CD4-positive, alpha-beta T cell treated with Interleukin-12 subunit alpha and Interleukin-12 subunit beta, for 1 hour (primary cell): Measurements from ENCODE around the gene DOCK1.

ENCODE experiments used
- DNase-seq: peaks from one replicate; pipeline ENCODE4 v3.0.0-alpha.2; 2020

Gene DOCK1

DNA sequence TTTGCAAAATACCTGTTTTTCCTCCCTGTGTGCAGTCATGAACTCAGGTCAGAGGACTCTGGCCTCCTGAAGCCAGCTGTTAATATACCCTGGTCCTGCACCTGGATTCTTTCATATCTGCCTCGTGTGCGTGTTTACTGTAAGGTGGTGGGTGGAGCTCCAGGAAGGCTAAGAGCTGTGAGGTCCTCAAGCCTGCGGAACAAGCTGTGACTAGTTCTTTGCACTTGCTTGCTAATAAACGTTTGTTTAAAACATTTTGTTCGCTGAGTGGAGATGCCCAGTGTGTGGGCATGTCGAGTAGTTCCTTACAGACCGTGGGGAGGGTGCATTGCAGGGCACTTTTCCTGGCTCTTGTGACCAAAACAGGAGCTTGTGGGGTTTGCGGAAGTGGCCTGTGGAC, 139.0 kb downstream of the DOCK1 start:
- DNase-seq: no peak

DNA sequence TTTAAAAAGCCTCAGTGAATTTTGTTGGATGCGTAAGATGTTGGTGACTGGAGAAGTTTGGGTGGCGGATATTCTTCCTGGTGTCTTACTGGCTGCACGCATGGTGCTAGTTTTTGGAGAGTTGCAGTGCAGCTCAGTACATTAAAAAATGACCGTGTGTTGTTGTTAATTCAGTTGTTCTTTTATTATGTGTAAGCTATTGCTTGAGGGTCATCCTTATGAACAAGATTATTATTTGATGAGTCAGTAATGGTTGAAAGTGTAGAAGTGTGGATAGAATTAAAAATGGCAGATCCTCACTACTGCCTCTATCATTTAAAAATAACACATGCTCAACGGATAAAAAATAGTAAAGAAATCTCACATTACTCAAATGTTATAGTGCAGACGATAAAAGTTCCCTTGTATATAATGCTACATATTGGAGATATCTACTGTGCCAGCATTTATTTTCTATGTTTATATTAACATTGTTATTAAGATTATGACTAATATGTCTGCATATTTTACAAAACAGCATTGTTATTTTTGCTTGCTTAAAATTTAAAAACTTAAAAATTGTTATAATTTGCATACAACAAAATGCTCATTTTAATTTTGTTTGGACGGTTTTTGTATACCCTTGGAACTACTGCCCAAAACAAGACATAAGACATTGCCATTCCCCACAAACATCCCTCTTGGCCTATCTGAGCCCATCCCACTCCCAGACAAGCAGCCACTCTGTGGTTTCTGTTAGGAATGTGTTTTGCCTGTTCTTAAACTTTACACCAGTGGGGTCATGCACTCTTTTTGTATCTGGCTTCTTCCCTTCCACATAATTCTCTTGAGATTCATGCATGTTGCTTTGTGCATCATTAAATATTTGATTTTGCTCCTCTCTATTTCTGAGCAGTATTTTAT, 142.0 kb downstream of the DOCK1 start:
- no peak for DNase-seq

DNA sequence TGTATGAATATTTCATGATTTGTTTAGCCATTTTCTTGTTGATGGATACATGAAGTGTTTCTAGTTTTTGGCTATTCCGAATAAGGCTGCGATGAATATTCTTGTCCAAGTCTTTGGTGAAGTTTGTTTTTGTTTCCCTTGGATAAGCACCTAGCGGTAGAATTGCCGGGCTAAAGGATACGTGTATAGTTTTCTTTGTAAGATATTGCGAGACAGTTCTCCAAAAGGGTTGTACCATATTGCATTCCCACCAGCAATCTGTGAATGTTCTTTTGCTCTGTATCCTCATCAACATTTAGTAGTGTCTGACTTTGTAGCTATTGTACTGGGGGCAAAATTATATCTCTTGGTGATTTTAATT, 142.6 kb downstream of the DOCK1 start:
- no peak for DNase-seq

DNA sequence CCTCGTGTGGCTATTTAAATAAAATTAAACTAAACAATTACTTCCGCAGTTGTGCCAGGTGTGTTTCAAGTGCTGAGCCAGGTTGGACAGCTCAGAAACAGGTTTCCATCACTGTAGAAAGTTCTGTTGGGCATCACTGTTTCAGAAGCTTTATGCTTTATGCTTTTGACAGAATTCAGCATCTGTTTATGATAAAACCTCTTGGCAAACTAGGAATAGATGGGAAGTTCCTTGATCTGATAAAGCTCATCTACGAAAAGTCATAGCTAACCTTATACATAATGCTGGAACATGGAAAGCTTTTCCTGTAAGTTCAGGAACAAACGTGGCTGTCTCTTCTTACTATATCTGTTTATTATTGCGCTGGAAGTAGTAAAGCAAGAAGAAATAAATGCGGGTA, 143.4 kb downstream of the DOCK1 start:
- no peak for DNase-seq

DNA sequence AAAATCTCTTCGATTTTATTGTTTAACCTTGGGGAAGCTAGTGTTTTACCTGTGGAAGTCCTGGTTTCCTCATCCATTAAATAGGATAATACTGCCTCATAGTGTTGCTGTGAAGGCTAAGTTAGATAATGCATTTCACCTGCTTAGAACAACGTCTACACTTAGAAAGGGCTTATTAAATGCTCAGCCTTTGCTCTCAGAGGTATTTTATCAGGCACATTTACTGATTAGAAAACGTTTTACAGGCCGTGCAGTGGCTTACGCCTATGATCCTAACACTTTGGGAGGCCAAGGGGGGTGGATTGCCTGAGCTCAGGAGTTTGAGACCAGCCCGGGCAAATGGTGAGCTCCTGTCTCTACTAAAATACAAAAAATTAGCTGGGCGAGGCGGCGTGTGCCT, 146.8 kb downstream of the DOCK1 start:
- no peak for DNase-seq

DNA sequence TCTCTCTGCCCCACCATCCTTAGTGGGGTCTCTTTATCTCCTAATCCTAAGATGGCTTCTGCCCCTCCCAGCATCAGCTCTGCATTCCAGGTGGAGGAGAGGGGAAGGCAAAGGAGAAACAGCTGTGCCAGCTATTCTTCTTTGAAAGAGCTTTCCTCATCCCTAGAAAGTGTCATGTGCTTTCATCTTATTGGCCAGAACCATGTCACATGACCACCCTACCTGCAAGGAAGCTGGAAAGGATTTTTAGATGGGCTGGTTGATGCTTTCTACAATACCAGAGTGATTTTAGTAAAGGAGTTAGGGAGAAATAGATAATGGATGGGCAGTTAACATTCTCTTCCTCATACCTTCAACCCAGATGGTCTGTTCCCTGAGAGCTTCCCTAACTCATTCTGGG, 150.0 kb downstream of the DOCK1 start:
- DNase-seq: no peak

DNA sequence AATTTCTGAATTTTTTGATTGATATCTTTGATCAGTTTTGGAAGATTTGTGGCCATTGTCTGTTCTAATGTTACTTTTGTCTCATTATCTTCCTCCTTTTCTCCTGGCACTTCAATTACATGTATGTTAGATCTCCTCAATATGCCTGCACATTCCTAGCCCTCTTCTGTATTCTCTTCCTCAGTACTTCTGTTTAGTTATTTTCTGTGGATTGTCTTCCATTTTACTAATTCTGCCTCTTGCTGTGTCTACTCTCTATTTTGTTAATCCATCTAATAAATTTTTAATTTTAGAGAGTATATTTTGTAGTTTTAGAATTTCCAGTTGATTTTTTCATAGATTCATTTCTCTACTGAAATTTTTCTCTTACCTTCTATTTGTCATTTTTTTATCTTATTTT, 154.1 kb downstream of the DOCK1 start:
- DNase-seq: no peak

DNA sequence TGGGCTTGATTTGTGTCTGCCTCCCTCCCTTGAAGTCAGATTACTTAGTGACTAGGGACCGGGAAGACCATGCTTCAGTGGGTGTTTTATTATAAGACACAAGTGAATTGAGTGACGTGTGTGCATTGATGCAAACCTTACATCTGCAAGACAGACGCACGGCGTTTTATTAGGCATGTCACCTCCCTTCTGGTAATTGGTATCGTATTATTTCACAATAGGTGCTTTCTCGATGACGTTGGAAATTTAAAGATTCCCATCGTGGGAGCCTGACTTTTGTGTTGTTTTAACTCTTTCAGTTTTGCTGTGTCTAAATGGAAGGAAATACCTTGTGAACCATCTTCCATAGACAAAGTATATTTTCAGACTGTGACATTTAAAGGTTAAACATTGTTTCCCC, 158.5 kb downstream of the DOCK1 start:
- no peak for DNase-seq

DNA sequence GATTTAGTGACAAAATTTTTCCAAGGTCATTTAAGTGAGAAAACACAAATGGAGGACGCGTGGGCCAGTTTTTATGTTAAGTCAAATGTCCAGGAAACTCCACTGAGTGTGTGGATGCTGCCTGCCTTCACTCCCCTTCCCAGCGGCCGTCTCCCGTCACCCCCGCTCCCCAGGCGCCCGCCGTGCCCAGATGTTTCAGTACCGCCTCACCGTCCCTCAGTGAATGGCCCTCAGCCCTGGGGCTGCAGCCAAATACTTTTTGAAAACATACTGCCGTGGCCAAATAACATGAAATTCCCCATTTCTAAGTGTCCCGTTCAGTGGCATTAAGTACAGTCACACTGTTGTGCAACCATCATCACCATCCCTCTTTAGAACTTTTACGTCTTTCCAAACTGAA, 159.2 kb downstream of the DOCK1 start:
- DNase-seq: no peak

DNA sequence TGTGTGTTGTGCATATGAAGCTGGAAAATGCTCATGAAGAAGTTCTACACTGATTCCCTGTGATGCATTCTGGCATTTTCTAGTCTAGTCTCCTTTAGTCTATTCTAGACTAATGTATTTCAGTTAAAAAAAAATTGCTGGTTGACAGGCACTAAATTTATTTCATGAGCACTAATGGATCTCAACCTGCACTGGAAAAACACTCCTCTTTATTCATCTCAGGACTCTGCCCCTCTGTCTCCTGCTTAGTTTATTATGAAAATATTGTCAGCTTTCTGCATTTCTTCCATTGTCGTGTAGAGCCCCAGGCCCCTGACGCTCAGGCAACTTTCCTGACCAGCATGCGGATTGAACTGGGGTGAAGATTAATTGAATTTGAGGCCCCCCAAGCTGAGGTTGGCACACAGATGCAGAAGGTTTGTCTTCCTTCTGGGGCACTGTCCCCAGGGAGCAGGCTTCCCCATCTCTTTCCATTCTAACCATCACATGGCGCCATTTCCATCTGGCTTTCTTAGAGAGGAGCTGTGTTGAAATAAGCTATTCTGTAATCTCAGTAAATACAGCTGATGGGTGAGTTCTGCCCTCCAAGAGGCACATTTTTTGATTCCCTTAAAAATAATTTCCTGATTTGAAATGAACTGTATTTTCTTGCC, 162.4 kb downstream of the DOCK1 start:
- DNase-seq: no peak

DNA sequence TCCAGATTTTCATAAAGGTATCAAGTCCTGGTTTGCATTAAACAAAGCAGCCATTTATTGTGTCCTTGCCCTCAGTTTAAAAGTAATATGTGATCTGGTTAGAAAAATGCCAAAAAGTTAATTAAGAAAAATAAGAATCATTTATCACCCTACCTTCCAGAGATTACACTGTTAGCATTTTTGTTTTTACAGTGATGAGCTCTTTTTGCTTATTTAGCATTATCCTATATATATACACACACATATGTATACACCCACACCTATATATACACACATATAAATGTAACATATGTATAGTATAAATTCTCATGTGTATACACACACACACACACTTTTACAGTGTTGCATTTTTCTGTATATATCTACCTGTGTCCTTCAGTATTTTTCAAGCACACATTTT, 163.3 kb downstream of the DOCK1 start:
- no peak for DNase-seq

DNA sequence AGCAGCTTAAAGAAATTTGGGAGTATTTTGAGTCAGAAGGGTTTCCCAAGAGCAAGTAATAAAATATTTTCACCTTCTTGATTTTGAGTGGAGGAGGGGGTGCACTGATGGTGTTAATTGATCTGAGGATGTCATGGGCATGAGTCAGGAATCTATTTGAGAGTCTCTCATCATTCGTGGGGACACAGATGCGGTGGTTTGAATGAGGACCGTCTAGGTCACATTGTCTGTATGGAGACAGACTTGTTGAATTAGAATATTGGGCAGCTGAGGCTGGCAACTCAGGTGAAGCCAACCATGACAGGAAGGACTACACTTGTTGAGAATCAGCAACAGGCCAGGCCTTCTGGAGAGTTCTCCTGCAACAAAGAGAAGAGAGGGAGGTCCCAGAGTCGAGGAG, 164.2 kb downstream of the DOCK1 start:
- no peak for DNase-seq

DNA sequence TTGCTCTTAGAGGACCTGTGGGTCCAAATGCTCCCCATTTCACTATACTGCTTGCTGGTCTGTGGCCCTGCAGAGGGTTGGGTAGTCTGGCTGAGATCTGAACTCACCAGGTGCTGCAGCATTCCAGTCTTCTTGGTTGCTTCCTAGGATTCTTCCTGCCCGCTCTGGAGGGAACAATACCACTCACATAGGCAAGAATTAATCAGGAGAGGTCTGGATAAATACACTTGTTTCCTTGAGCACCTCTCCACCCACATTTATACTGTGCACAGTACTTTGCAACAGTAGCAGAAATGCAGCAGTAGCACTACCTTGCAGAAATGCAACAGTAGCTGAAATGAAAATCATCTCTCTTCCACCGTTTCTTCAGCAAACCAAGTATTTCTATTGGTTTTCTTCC, 165.9 kb downstream of the DOCK1 start:
- DNase-seq: no peak

DNA sequence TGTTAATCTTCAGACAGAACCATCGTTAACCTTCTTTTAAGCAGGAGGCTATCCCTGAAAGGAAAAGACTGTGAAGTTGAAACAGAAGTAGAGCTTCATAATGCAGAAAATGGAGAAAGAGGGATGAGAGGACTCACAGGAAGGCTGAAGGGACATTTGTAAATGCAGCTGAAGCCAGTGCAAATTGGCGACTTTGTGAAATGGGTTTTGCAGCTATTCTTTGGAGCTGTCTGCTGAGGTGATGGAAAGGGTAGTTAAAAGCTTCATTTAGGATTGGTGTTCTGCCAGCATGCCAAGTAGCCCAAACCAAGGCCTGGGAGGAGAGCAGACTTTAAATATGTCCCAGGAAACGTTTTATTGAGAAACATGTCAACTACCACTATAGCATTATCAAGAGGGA, 168.4 kb downstream of the DOCK1 start:
- no peak for DNase-seq

DNA sequence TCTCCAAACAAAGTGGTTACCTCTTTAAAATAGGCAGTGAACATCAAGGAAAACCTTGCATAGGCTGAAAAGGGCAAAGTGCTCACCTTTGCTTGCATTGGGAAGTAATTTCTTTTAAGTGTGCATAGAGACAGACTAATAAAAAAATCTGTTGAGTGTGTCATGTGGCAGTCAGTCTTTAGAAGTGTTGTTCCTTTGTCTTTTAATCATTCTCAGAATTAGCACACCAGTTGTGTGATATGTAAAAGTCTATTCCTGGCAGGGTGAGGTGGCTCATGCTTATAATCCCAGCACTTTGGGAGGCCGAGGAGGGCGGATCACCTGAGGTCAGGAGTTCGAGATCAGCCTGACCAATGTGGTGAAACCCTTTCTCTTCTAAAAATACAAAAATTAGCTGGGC, 174.2 kb downstream of the DOCK1 start:
- no peak for DNase-seq

DNA sequence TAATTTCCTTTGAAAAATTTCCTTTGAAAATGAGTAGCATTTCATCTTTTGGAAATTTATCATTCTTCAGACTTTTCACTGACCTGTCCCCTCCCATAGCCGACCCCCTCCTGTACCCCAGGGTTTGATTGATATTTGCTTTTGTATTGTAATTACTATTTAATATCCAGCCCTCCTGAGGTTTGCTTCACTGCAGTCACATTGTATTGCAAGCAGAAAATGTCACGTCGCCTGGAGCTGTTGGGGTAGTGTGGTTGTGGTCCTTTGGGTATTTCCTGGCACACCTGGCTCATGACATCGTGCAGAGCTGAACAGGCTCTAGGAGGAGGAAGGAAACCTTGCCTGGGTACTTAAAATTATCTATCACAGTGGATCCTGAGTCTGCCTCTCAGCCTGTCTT, 175.1 kb downstream of the DOCK1 start:
- DNase-seq: no peak

DNA sequence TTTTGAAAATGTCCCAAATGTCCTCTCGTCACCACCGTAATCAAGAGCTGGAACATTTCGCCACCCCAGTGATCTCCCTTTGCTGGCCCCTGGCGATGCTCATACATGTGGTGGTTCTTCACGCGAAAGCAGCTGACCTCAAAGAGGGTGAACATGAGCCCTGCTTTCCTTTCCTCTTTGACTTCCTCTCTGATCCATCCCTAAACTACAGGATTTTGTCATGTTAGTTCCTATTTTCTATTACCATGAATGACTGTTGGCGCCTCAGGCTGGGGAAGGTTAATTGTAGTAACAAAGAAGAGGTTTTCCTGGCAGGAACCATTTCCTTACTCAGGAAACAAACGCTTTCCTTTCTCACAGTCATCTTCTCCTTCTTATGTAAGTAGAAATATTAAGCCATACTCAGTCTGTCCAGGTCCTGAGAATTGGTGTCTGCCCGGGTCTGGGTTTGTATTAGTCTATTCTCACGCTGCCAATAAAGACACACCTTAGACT, 176.7 kb downstream of the DOCK1 start:
- DNase-seq: no peak

DNA sequence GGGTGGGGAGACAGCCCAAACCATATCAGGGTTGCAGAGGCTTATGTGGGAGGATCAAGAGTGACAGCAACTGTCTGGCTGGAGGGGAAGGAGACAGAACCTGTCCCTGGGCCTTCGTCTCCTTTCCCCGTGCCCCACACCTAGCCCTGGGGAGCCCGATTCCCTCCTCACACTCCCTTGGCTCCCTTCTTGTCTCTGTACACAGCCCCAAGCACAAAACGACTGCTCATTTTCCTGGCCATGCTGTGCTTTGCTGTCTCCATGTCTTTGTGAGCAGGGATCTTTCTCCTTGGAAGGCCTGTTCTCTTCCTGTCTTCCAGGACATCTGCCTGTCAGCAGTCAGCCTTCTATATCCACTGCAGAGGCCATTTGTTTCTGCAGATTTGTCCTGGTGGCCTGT, 177.4 kb downstream of the DOCK1 start:
- DNase-seq: no peak

DNA sequence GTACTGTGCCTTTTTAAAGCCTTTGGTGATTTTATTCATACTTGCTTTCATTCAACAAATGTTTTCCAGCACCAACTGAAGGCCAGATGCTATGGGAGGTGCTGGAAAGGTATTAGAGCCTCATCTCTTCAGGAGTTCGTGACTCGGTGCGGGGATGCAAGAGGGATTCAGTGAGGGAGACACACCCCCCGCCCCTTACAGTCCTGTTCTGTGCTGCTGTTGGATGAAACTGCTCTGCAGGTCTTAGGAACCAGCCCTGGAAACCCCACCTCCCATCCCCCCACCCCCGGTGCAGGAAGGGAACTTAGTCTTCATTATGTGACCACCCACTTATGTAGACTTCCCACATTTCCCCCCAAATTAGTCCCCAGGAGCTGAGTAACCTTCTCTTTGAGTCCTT, 180.7 kb downstream of the DOCK1 start:
- DNase-seq: no peak

DNA sequence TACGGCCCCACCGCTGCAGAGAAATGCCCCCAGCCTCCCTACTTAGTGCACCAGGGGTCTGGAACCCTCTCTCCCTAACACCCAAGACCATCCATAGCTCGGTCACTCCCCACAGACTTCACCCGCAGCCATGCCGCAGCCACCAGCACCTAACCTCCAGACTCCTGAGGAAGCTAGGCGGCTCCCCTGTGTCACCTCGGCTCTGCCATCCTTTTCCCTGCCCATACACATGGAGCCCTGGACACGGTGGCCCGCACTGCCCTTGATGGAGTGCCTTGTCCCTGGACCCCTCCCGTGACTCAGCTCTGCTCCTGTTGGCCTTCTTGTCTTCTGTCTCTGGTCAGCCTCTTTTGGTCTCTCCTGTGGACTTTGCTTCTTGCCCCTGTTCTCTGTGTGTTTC, 183.7 kb downstream of the DOCK1 start:
- no peak for DNase-seq

DNA sequence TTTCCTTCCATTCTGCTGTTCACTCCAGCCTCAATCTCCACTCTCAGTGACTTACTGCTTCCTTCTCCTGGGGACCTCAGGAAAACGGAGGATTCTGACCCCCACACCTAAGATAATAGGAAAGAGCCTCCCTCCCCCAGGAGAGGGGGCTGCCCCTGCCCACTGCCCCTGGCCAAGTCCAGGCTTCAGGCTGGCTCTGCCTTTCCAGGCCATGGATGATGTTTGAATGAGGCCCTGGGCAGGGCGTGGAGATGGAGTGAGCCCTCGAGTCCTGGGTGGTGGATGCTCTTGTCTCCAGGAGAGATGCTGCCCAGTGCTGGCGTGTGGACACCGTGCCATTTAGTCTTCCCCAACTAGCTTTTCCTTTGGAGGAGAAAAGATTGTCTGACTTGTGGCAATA, 184.2 kb downstream of the DOCK1 start:
- no peak for DNase-seq

DNA sequence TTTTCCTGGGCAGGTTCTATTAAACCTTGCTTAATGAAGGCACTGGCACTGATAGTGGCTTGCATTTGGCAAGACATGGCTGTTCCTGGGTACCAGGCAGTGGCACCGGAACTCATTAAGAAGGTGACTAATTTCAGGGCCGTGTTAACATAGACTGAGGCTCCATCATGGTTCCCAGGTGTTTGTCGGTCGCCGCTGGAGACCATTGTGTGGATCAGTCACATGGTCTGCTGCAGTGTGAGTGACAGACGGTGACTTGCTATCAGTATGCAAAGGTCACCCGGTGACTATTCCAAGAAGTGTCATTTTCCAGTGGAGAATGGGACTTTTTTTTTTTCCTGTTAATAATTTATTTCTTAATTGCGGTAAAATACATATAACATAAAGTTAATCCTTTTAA, 184.9 kb downstream of the DOCK1 start:
- no peak for DNase-seq

DNA sequence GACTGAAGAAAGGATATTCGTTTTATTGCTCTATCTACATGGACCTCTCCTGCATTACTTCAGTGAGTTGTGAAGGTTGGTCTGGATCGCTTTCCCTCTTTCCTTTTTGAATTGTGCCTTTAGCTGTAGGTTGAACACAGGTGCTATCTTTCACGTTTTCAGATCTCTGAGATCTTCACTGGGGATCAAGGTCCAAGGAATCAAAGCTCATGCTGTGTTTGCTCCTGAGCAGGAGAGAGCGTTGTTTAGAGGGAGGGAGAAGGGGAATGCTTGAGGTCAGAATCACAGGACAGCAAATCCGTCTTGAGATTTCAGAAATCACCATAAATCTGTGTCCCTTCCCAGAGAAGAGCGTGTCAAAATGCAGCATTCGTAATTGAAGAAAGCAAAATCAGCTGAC, 186.1 kb downstream of the DOCK1 start:
- DNase-seq: no peak

DNA sequence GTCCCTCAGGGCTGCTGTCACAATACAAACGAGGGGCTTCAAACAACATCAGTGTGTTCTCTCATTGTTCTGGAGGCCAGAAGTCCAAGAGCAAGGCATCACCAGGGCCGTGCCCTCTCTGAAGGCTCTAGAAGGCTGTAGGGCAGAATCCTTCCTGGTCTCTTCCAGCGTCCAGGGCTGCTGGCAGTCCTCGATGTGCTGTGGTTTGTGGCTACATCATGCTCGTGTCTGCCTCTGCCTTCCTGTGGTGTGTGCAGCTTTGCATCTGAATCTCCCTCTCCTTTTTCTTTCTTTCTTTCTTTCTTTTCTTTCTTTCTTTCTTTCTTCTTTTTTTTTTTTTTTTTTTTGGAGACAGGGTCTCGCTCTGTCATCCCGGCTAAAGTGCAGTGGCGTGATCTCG, 187.7 kb downstream of the DOCK1 start:
- DNase-seq: no peak

DNA sequence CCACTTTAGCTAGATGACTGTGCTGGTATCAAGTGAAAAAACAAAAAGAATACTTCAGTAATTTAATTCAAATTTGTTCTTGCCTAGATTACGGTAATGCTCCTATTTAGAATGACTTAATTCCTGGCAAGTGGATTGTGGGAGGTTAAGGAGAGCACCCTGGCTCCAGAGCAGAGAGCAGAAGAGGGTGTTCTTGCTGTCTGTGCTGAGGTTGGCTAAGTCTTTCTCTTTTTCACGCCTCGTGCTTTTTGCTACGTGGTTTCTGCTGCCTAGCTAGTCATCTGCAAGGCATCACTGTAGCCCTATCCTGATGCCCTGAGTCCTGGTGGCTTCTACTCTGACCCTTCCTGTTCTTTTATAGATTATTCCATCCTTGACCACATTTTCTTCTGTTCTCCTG, 189.8 kb downstream of the DOCK1 start:
- no peak for DNase-seq
